Endodermal cell (in vitro differentiated cells): ENCODE results near the gene ANKRD33B. TPM values are rescaled to one million over a fixed set of nuclear protein-coding genes. Genes with fewer than 3 reads are reported as not detected.

ENCODE experiments used
- DNase-seq: peaks from one replicate; pipeline ENCODE4 v3.0.0-alpha.2; 2017
- H3K27ac ChIP-seq: 2 replicates; pipeline ENCODE4 v1.5.1; 2013; ENCODE audit warnings: mild to moderate bottlenecking, low read depth, low read length, moderate library complexity
- H3K27me3 ChIP-seq: 2 replicates; pipeline ENCODE4 v1.6.1; 2013; ENCODE audit warnings: mild to moderate bottlenecking, low read length, moderate library complexity; ENCODE audit not compliant: insufficient read depth, control insufficient read depth, poor library complexity, severe bottlenecking
- H3K36me3 ChIP-seq: 2 replicates; pipeline ENCODE4 v1.7.0; 2013; ENCODE audit warnings: mild to moderate bottlenecking, low read length, moderate library complexity; ENCODE audit not compliant: control insufficient read depth, insufficient read depth
- H3K4me1 ChIP-seq: one replicate; pipeline ENCODE4 v1.7.0; 2013; ENCODE audit warnings: low read length; ENCODE audit not compliant: control insufficient read depth, insufficient read depth
- H3K4me3 ChIP-seq: 2 replicates; pipeline ENCODE4 v1.5.1; 2013; ENCODE audit warnings: mild to moderate bottlenecking, low read length, moderate library complexity
- H3K9ac ChIP-seq: 2 replicates; pipeline ENCODE4 v1.6.1; 2013; ENCODE audit warnings: mild to moderate bottlenecking, low read length, moderate library complexity; ENCODE audit not compliant: poor library complexity, severe bottlenecking; ENCODE audit errors: extremely low read depth
- H3K9me3 ChIP-seq: 2 replicates; pipeline ENCODE4 v1.6.1; 2013; ENCODE audit warnings: mild to moderate bottlenecking, low read length, moderate library complexity; ENCODE audit not compliant: control insufficient read depth
- H3K27ac Mint-ChIP-seq: 2 replicates; pipeline ENCODE4 v1.8.0; 2020; ENCODE audit warnings: mixed read lengths
- H3K27me3 Mint-ChIP-seq: 2 replicates; pipeline ENCODE4 v1.8.0; 2021; ENCODE audit warnings: mild to moderate bottlenecking, mixed read lengths; ENCODE audit not compliant: insufficient read depth
- H3K36me3 Mint-ChIP-seq: 2 replicates; pipeline ENCODE4 v1.8.0; 2020; ENCODE audit warnings: low read depth, mixed read lengths
- H3K4me1 Mint-ChIP-seq: 2 replicates; pipeline ENCODE4 v1.8.0; 2020; ENCODE audit warnings: mixed read lengths
- H3K4me3 Mint-ChIP-seq: 2 replicates; pipeline ENCODE4 v1.8.0; 2020; ENCODE audit warnings: mild to moderate bottlenecking, moderate library complexity, mixed read lengths
- H3K9me3 Mint-ChIP-seq: 2 replicates; pipeline ENCODE4 v1.8.0; 2020; ENCODE audit warnings: mild to moderate bottlenecking, mixed read lengths
- WGBS, 2 experiments: methylation state at CpG; one replicate each; pipeline versions ENCODE4 v1.1.5 to v1.1.7; 2013; ENCODE audit warnings: missing lambda C conversion rate in 2 of 2, mixed read lengths in 1 of 2; ENCODE audit not compliant: insufficient coverage in 1 of 2, insufficient read length in 1 of 2; 5-methylcytosine and 5-hydroxymethylcytosine counted together
- total RNA-seq, 2 donors: library from RNA; stranded (reverse); fragmentation: NEBNext Ultra II Directional in 1 of 2; extraction: Animal tissue kit (Norgen Biotek cat#: 25700) in 1 of 2; gene quantifications; 2 replicates in 1 of 2; 3 replicates in 1 of 2; pipeline ENCODE4 v1.2.1, GENCODE V29; 2021
- TF ChIP-seq, protein P1 (sequence below): fragments of 200-600 bp; sonication (generic); conservative IDR thresholded peaks from 2 replicates; pipeline ENCODE4 v1.5.0; 2021; ENCODE audit warnings: antibody characterized with exemption, mild to moderate bottlenecking

The ANKRD33B gene
- total RNA-seq, 2 donors from 2014 or later = 21.9 to 37.2 TPM

DNA sequence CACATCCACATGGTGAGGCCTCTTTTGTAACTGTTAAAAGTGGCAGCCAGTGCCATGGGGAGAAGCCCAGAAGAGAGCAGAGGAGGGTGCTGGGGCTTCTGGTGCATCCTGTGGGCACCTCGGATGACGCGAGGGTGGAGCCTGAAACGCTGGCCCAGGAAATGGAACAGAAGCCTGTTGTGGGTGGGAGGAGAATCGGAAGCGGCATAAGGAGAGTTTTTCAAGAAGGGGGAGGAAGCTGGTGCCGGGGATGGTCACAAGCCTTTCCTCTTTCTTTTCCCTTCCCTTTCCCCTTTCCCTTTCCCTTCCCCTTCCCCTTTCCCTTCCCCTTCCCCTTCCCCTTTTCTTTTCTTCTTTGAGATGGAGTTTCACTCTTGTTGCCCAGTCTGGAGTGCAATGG lies 12.9 kb downstream of the ANKRD33B start:
- Mint-ChIP-seq H3K9me3 (no peaks in the 10 kb centered on the region), H3K36me3 (peaks cover 7% of the 10 kb centered on the region)
- H3K27ac ChIP-seq = no peak overlapping the region

DNA sequence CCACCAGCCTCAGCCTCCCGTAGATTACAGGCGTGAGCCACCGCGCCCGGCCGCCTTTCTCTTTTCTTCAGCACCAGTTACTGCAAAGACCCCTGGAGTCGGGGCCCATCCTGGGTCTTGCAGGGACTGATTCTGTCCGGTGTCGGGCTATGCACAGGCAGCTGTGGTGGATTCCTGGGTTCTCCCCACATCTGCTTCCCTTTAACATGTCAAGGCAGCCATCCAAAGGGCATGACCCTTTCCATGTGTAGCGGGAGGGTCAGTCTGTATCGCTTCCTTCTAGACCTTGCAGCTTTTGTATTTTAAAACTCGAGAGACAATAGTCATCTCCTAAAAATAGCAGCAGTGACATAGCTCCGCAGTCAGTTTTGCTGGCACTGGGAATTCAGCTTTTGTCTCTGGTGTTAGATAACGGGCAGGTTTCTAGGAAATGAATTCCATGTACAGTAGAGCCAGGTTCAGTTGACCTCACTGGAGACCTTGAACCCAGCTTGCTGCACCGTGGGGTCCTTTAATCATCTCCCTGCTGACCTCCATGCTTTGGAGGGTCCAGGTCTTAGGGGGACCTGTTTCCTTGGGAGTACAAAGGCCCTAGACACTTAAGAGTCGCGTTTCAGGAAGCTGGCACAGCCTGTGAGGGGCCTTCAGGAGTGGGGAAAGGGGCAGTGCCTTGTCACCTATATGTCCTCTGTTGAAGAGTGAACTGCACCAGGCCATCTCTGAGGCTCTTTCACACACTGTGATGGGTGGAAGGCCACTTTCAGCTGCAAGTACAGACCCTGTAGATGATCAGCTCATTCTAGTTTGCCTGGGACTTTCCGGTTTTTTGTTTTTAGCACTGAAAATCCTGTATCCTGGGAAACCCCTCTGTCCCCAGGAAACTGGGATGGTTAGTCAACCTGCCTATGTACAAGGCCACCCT lies 13.8 kb downstream of the ANKRD33B start:
- Histone ChIP-seq H3K4me1 (no peaks in the 10 kb centered on the region), H3K4me3 (no peak overlapping the region), H3K27ac (no peak overlapping the region), H3K9me3 (no peaks in the 10 kb centered on the region), H3K36me3 (no peaks in the 10 kb centered on the region), H3K27me3 (no peaks in the 10 kb centered on the region), H3K9ac (no peak overlapping the region)
- H3K27me3 Mint-ChIP-seq = no peaks in the 10 kb centered on the region
- peak; percentile 45 for DNase-seq
- H3K4me1 Mint-ChIP-seq = peaks cover 5% of the 10 kb centered on the region
- H3K9me3 Mint-ChIP-seq = no peaks in the 10 kb centered on the region
- H3K4me3 Mint-ChIP-seq = no peak overlapping the region
- TF ChIP-seq, protein P1, sequence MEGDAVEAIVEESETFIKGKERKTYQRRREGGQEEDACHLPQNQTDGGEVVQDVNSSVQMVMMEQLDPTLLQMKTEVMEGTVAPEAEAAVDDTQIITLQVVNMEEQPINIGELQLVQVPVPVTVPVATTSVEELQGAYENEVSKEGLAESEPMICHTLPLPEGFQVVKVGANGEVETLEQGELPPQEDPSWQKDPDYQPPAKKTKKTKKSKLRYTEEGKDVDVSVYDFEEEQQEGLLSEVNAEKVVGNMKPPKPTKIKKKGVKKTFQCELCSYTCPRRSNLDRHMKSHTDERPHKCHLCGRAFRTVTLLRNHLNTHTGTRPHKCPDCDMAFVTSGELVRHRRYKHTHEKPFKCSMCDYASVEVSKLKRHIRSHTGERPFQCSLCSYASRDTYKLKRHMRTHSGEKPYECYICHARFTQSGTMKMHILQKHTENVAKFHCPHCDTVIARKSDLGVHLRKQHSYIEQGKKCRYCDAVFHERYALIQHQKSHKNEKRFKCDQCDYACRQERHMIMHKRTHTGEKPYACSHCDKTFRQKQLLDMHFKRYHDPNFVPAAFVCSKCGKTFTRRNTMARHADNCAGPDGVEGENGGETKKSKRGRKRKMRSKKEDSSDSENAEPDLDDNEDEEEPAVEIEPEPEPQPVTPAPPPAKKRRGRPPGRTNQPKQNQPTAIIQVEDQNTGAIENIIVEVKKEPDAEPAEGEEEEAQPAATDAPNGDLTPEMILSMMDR = no peak
- peaks cover 7% of the 10 kb centered on the region for H3K36me3 Mint-ChIP-seq
- 77 to 84% methylated on average over 14 to 18 of the region's 18 CpGs for WGBS, 2 experiments
- no peak overlapping the region for H3K27ac Mint-ChIP-seq

More for the DNA sequence above, 12.9 kb downstream of the ANKRD33B start:
- H3K9ac ChIP-seq = no peak overlapping the region
- no peak overlapping the region for H3K4me3 ChIP-seq
- H3K36me3 ChIP-seq = no peaks in the 10 kb centered on the region
- H3K27me3 ChIP-seq = no peaks in the 10 kb centered on the region
- TF ChIP-seq, protein P1 = no peak
- H3K9me3 ChIP-seq = no peaks in the 10 kb centered on the region
- Mint-ChIP-seq H3K4me1 (peaks cover 5% of the 10 kb centered on the region), H3K27me3 (no peaks in the 10 kb centered on the region), H3K27ac (no peak overlapping the region), H3K4me3 (no peak overlapping the region)
- WGBS, 2 experiments = 94% methylated on average over 5 of the region's 7 CpGs; no CpG with 5 or more reads in 1 of the 2 experiments
- H3K4me1 ChIP-seq = no peaks in the 10 kb centered on the region
- DNase-seq = peak; percentile 47

DNA sequence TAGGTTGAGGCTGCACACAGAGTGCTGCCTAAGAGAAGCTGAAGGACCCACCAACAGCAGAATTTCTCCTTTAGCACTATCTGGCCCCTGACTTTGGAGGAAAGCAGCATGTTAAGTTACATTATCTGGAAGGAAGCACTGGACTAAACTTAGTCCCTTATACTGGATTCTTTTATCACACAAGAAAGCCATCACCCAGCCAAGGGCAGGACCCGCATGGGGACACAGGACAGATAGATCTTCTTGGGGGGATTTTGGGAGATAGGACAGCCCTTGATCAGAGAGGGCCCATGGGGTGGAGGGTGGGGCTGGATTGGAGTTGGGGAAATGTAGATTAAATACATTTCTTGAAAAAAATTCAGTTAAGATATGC lies 14.4 kb downstream of the ANKRD33B start:
- no peaks in the 10 kb centered on the region for H3K27me3 Mint-ChIP-seq
- peaks cover 5% of the 10 kb centered on the region for H3K36me3 Mint-ChIP-seq
- no peak overlapping the region for H3K27ac Mint-ChIP-seq
- H3K9me3 Mint-ChIP-seq = no peaks in the 10 kb centered on the region
- Histone ChIP-seq H3K27me3 (no peaks in the 10 kb centered on the region), H3K4me3 (no peak overlapping the region), H3K36me3 (no peaks in the 10 kb centered on the region), H3K9ac (no peak overlapping the region), H3K9me3 (no peaks in the 10 kb centered on the region), H3K4me1 (no peaks in the 10 kb centered on the region), H3K27ac (no peak overlapping the region)
- WGBS, 2 experiments = 95% methylated on average over 1 of the region's 1 CpG; no CpG with 5 or more reads in 1 of the 2 experiments
- H3K4me1 Mint-ChIP-seq = peaks cover 5% of the 10 kb centered on the region
- no peak for DNase-seq
- H3K4me3 Mint-ChIP-seq = no peak overlapping the region
- TF ChIP-seq, protein P1 = no peak
